ENCODE results near the gene CHRM4.

Gene CHRM4

GRCh38 chr11:46414879-46415278 is 23.3 kb upstream of the CHRM4 start:
- H3K4me3 ChIP-seq (ENCODE audit: low read depth, low read length), result no peak overlapping the region
- TF ChIP-seq, protein P1, sequence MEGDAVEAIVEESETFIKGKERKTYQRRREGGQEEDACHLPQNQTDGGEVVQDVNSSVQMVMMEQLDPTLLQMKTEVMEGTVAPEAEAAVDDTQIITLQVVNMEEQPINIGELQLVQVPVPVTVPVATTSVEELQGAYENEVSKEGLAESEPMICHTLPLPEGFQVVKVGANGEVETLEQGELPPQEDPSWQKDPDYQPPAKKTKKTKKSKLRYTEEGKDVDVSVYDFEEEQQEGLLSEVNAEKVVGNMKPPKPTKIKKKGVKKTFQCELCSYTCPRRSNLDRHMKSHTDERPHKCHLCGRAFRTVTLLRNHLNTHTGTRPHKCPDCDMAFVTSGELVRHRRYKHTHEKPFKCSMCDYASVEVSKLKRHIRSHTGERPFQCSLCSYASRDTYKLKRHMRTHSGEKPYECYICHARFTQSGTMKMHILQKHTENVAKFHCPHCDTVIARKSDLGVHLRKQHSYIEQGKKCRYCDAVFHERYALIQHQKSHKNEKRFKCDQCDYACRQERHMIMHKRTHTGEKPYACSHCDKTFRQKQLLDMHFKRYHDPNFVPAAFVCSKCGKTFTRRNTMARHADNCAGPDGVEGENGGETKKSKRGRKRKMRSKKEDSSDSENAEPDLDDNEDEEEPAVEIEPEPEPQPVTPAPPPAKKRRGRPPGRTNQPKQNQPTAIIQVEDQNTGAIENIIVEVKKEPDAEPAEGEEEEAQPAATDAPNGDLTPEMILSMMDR (IDR thresholded peaks at IDR 0.05; ENCODE audit: borderline replicate concordance, insufficient read depth, low read depth, low read length), result no peak

GRCh38 chr11:46414466-46414796 is 22.9 kb upstream of the CHRM4 start:
- TF ChIP-seq, protein P1 (IDR thresholded peaks at IDR 0.05; ENCODE audit: borderline replicate concordance, insufficient read depth, low read depth, low read length), result no peak
- H3K4me3 ChIP-seq (ENCODE audit: low read depth, low read length), result no peak overlapping the region

GRCh38 chr11:46413760-46414465 is 22.3 kb upstream of the CHRM4 start:
- TF ChIP-seq, protein P1 (IDR thresholded peaks at IDR 0.05; ENCODE audit: borderline replicate concordance, insufficient read depth, low read depth, low read length), result no peak
- no peak overlapping the region for H3K4me3 ChIP-seq (ENCODE audit: low read depth, low read length)

DNA sequence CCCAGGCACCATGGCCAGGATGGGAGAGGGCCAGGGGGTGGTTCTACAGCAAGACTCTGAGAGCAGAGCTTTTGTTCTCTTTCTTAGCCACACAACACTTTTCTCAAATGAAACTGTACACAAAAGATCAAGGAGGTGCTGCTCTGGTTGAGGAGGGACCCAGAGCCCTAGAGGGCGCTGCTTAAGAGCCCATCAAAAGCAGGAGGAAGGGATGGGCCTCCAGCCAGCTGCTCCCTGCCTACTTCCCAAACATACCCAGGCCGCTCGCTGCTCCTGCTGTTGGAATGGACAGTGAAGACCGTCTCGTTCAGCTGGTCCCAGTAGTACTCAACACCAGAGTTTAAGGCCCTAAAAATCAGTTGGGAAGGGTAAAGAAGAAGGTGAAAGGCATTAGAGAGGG is 18.4 kb upstream of the CHRM4 start:
- TF ChIP-seq, protein P1 (IDR thresholded peaks at IDR 0.05; ENCODE audit: borderline replicate concordance, insufficient read depth, low read depth, low read length), result no peak

DNA sequence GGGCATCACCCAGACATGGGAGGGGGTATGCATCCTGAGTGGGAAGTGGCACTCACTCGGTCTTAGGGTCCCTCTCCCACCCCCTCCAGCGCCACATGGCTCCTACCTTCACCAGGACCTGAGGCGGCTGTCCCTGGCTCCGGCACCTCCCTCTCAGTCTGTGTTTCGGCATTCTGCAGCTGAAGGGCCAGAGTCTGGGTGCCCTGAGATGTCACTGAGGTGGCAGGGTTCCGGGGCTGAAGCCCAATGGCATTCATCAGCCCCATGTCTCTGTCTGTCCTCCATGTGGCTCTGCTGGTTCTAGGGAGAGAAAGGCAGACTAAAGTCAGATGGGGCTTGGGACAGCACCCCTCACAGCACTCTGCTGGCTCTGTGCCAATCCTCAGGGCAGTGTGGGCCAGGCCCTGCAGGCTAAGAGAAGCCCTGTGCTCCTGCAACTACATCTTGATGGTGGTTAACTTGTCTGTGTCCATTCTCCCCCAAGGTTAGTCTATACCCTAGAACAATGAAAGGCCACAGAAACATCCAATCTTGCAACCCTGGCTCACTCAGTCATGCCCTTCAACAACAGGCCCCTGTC is 16.9 kb upstream of the CHRM4 start:
- TF ChIP-seq, protein P1 (IDR thresholded peaks at IDR 0.05; ENCODE audit: borderline replicate concordance, insufficient read depth, low read depth, low read length), result no peak
- no peak overlapping the region for H3K4me3 ChIP-seq (ENCODE audit: low read depth, low read length)

More for the DNA sequence above, 18.4 kb upstream of the CHRM4 start:
- no peak overlapping the region for H3K4me3 ChIP-seq (ENCODE audit: low read depth, low read length)

DNA sequence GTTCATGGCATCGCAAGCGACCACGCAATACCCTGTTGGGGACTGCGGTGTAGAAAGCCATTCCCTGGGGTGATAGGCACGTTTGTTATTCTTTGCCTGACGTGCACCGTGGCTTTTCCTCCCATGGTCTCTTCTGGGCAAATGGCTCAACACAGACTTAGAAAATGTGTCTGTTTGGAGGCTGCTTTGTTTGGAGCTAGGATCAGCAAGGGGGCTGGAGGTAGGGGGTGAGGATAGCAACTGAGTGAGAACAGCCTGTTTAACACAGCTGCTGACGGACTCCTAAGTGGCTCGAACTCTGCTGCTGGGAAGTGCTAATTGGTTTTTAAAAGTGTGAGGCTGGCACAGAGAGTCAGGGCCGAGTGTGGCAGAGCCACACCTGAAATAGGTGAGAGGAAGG is 16.1 kb upstream of the CHRM4 start:
- no peak overlapping the region for H3K4me3 ChIP-seq (ENCODE audit: low read depth, low read length)
- TF ChIP-seq, protein P1 (IDR thresholded peaks at IDR 0.05; ENCODE audit: borderline replicate concordance, insufficient read depth, low read depth, low read length), result no peak

- TF ChIP-seq, protein P1 (IDR thresholded peaks at IDR 0.05; ENCODE audit: borderline replicate concordance, insufficient read depth, low read depth, low read length), result no peak
- no peak overlapping the region for H3K4me3 ChIP-seq (ENCODE audit: low read depth, low read length)
Measured at GRCh38 chr11:46404476-46405017, 13.0 kb upstream of the CHRM4 start.

Measured in GM12875 (cell line).